Cardiac fibroblast (primary cell): ENCODE measurements around the gene TRPM5.
"Not testable (repeated sequence)": the region's sequence is repeated elsewhere in the genome, so short reads cannot be mapped to it uniquely, and the experiment has no call there.

Experiments used
- DNase-seq, 2 donors: peaks; one replicate each; pipeline versions ENCODE4 v3.0.0 to v3.0.0-alpha.2; 2010; ENCODE audit warnings: low read depth in 2 of 2
- H3K4me3 ChIP-seq, 2 donors: replicated peaks in 1 of 2; 1 replicate in 1 of 2; 2 replicates in 1 of 2; pipeline ENCODE4 v1.5.1; 2011; ENCODE audit warnings: low read depth in 2 of 2, low read length in 2 of 2, mild to moderate bottlenecking in 2 of 2, moderate library complexity in 1 of 2
- CTCF ChIP-seq: IDR thresholded peaks from one replicate; pipeline ENCODE4 v1.5.1; 2011; ENCODE audit warnings: low read depth, mild to moderate bottlenecking, low read length, inconsistent platforms

Gene TRPM5

DNA sequence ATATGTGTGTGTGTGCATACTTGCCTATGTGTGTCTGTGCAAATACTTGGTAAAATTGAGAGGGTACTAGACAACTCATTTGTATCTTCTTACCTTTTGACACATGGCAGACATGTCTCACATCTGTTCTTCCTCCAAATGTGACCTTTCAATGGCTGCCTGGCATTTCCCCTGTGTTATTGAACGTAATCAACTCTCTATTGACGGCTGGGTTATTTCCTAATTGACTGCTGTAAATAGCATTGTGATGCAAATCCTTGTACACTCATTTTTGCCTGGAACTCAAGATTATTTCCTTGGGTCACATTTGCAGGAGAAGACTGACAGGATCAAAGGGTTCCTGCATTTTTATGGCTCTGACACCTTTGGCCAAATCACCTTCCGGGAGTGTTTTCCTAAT, 37.9 kb upstream of the TRPM5 start:
- no peak overlapping the region for H3K4me3 ChIP-seq
- no peak for DNase-seq
- no peak for TF ChIP-seq CTCF

DNA sequence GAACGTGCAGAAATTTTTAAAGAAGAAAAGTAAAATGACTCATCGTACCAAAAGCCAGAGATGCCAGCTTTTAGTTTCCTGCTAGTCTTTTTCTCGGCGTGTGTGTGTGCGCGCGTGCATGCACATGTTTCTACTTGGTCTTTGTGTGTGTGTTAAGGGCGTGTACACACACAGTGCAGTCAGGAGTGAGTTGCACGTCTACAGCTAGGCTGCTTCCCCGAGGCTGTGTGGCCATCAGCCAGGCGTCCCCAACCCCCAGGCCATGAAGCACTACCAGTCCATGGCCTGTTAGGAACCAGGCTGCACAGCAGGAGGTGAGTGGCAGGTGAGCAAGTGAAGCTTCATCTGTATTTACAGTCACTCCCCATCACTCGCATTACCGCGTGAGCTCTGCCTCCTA, 36.9 kb upstream of the TRPM5 start:
- no peak for TF ChIP-seq CTCF
- DNase-seq: no peak
- no peak overlapping the region for H3K4me3 ChIP-seq

DNA sequence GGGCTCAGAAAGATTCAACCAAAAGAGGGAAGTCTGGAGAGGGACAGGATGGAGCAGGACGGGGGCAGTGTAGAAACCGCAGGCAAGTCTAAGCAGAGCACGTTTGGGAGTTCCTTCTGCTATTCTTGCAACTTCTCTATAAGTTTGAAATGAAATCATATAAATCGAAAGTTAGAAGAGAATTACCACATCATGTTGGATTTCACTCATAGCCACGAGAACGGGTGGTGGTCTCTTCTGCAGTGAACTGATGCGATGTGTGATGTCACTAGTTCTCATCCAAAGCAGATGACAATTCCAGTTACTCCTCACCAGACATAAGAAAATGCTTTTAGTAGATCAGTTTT, 36.5 kb upstream of the TRPM5 start:
- no peak overlapping the region for H3K4me3 ChIP-seq

DNA sequence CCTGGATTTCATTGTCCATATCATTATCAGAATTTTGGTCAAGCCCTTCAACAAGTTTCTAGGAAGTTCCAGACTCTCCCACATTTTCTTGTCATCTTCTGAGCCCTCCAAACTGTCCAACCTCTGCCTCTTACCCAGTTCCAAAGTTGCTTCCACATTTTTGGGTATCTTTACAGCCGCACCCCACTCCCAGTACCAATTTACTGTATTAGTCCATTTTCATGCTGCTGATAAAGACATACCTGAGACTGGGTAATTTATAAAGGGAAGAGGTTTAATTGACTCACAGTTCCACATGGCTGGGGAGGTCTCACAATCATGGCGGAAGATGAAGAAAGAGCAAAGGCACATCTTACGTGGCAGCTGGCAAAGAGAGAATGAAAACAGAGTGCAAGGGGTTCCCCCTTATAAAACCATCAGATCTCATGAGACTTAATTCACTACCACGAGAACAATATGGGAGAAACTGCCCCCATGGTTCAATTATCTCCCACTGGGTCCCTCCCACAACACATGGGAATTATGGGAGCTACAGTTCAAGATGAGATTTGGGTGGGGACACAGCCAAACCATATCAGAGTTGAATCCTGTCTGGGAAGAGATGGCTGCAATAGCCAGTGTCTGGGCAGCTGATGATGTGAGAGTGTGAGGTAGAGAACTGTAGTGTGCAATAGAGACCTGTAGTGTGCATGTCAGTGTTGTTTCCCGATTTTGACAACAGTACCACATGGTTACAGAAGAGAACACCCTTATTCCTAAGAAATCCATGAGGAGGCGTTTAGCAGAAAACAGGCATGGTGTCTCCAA, 36.0 kb upstream of the TRPM5 start:
- not testable (repeated sequence) for H3K4me3 ChIP-seq, DNase-seq

More for the DNA sequence above, 36.5 kb upstream of the TRPM5 start:
- no peak for DNase-seq
- TF ChIP-seq CTCF: no peak

- TF ChIP-seq CTCF: no peak
- no peak for DNase-seq
- no peak overlapping the region for H3K4me3 ChIP-seq
These were observed 33.6 kb upstream of the TRPM5 start for GRCh38 chr11:2477936-2478335.

- no peak overlapping the region for H3K4me3 ChIP-seq
- no peak for TF ChIP-seq CTCF
- no peak for DNase-seq
These were observed 32.9 kb upstream of the TRPM5 start for GRCh38 chr11:2477254-2477653.

DNA sequence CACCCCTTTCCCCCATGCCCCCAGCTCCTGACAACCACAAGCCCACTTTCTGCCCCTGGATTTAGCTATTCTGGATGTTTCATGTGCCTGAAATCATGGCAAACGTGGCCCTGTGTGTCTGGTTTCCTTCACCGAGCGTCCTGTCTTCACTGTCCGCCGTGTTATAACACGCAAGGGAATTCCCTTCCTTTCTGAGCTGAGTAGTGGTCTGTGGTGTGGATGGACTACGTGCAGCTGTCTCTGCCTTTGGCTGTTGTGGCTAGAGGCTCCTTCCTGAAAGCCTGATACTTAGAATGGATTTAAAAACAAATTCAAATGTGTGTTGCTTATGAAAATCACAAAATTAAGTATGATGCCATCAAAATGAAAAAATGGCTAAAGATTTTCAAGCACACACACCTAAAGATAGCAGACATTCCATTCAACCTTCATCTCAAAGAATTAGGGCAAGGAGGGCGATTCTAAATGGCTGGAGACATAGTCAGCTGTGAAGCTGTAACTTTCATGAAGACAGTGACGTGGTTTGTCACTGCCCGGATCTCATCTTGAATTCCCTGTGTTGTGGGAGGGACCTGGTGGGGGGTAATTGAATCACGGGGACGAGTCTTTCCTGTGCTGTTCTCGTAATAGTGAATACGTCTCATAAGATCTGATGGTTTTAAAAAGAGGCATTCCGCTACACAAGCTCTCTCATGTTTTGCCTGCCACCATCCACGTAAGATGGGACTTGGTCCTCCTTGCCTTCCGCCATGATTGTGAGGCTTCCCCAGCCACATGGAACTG, 31.0 kb upstream of the TRPM5 start:
- H3K4me3 ChIP-seq: no peak overlapping the region
- TF ChIP-seq CTCF: no peak
- DNase-seq: peak in 1 of 2 donors; percentile 1
